Body of pancreas (tissue), 4 donors: ENCODE results near the gene PAM.

ENCODE experiments used
- POLR2A ChIP-seq, 3 donors: fragments of 450-650 bp; IDR thresholded peaks; one replicate each; pipeline ENCODE4 v1.6.1; 2016; ENCODE audit warnings: antibody characterized with exemption in 3 of 3, mild to moderate bottlenecking in 2 of 3
- TF ChIP-seq, protein P1 (sequence below), 7 experiments: fragments of 450-650 bp in 4 of 7; fragments of 200-600 bp in 3 of 7; sonication (generic) in 3 of 7; IDR thresholded peaks; one replicate each; pipeline ENCODE4 v1.5.1; 2016 to 2019; ENCODE audit warnings: antibody characterized with exemption in 7 of 7

DNA sequence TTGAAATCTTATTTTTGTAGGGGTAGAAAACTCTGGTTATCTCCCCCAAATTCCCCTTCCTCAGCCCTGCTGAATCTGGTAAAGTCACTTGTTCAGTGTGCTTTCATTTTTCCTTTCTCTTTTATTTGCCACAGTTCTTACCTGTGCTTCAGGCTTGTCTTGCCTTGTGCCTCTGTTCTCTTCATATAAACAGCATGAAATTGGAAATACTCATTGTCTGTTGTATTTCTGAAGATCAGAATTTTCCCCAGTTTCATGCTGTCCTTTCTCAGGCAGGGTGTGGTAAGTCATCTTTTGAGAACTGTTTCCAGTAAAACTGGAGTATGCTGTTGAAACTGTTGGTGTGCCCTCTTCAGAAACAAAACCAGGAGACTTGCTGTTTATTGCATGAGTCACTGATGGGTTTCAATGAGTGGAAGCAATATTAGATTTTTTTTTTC, 7.0 kb downstream of the PAM start:
- TF ChIP-seq, protein P1, sequence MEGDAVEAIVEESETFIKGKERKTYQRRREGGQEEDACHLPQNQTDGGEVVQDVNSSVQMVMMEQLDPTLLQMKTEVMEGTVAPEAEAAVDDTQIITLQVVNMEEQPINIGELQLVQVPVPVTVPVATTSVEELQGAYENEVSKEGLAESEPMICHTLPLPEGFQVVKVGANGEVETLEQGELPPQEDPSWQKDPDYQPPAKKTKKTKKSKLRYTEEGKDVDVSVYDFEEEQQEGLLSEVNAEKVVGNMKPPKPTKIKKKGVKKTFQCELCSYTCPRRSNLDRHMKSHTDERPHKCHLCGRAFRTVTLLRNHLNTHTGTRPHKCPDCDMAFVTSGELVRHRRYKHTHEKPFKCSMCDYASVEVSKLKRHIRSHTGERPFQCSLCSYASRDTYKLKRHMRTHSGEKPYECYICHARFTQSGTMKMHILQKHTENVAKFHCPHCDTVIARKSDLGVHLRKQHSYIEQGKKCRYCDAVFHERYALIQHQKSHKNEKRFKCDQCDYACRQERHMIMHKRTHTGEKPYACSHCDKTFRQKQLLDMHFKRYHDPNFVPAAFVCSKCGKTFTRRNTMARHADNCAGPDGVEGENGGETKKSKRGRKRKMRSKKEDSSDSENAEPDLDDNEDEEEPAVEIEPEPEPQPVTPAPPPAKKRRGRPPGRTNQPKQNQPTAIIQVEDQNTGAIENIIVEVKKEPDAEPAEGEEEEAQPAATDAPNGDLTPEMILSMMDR (IDR thresholded peaks at IDR 0.05) = no peak
- no peak for TF ChIP-seq POLR2A (IDR thresholded peaks at IDR 0.05)
